Kidney epithelial cell (primary cell): ENCODE results near the gene GSC2. TPM values are rescaled to one million over a fixed set of nuclear protein-coding genes. Genes with fewer than 3 reads are reported as not detected.

Experiments used
- DNase-seq: peaks from one replicate; pipeline ENCODE4 v3.0.0-alpha.2; 2010; ENCODE audit warnings: low read depth
- H3K27me3 ChIP-seq: 2 replicates; pipeline ENCODE4 v1.6.0; 2011; ENCODE audit warnings: low read length; ENCODE audit not compliant: control insufficient read depth, insufficient read depth
- H3K36me3 ChIP-seq: 2 replicates; pipeline ENCODE4 v1.5.1; 2011; ENCODE audit warnings: low read length; ENCODE audit not compliant: control insufficient read depth, insufficient read depth
- H3K4me3 ChIP-seq: 2 replicates; pipeline ENCODE4 v1.5.1; 2011; ENCODE audit warnings: low read depth, mild to moderate bottlenecking, control low read depth, low read length
- total RNA-seq: library from RNA; depleted of rRNA; stranded (reverse); fragments of >200 nt; gene quantifications from 2 replicates; pipeline ENCODE4 v1.2.3, GENCODE V29; 2015
- TF ChIP-seq, protein P1 (sequence below): IDR thresholded peaks from 2 replicates; pipeline ENCODE4 v1.5.1; 2011; ENCODE audit warnings: mild to moderate bottlenecking, moderate library complexity, low read length, control low read depth, inconsistent platforms; ENCODE audit not compliant: insufficient read depth, poor library complexity, severe bottlenecking

GSC2 gene
- total RNA-seq, 1 donor from 2014 or later: not detected

DNA sequence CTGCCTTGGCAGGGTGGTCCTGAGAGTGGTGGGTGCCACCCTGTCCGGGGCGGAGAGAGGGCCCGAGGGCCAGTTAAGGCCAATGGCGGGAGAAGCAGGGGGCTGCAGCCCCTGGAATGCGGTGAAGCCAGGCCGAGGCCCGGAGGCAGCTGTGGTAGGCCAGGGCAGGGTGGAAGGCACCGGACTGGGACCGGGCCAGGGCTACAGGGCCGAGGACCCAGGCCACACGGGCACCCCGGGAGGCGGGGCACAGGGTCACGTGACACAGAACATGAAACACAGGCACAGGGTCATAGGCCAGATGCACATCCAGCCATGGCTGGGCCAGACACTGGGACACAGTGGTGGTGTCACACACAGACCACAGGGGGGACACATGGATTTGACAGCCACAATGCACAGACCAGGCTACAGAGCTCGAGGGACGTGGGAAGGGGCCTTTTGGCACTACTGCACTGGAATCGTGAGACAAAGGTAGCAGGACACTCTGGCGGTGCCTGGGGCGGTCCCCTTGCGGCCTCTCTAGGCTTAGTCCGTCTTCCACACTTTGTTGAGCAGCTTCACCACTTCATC, 25.6 kb upstream of the GSC2 start:
- no peaks in the 10 kb centered on the region for H3K27me3 ChIP-seq
- TF ChIP-seq, protein P1, sequence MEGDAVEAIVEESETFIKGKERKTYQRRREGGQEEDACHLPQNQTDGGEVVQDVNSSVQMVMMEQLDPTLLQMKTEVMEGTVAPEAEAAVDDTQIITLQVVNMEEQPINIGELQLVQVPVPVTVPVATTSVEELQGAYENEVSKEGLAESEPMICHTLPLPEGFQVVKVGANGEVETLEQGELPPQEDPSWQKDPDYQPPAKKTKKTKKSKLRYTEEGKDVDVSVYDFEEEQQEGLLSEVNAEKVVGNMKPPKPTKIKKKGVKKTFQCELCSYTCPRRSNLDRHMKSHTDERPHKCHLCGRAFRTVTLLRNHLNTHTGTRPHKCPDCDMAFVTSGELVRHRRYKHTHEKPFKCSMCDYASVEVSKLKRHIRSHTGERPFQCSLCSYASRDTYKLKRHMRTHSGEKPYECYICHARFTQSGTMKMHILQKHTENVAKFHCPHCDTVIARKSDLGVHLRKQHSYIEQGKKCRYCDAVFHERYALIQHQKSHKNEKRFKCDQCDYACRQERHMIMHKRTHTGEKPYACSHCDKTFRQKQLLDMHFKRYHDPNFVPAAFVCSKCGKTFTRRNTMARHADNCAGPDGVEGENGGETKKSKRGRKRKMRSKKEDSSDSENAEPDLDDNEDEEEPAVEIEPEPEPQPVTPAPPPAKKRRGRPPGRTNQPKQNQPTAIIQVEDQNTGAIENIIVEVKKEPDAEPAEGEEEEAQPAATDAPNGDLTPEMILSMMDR: no peak
- H3K4me3 ChIP-seq: no peak overlapping the region
- no peak for DNase-seq
- peaks cover 3% of the 10 kb centered on the region for H3K36me3 ChIP-seq

DNA sequence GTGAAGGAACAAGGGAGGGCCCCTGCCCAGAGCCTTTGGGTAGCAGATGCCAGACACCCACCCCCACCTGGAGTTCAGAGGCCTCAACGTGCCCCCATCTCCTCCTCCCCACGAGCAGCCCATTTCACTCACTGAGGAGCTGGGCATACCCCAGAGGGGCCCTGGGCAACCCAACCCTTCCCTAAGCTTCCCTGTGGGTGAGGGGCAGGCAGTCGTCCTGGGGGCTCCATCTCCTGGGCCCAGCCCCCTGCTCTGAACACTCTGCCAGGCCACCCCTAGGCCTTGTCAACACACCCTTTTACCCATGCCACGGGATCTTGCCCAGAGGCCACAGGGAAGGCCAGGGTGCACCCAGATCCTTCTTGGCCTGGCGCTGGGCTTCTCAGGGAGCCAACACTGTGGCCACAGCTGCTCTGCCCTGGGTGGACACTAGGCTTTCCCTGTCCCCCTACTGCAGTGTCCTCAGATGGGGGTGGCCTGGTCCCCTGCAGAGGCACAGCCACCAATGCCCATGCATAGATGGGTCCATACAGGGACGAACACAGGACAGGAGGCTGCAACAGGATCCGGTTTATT, 25.0 kb upstream of the GSC2 start:
- Histone ChIP-seq H3K36me3 (peaks cover 3% of the 10 kb centered on the region), H3K4me3 (no peak overlapping the region), H3K27me3 (peaks cover 4% of the 10 kb centered on the region)
- no peak for DNase-seq
- TF ChIP-seq, protein P1: no peak

DNA sequence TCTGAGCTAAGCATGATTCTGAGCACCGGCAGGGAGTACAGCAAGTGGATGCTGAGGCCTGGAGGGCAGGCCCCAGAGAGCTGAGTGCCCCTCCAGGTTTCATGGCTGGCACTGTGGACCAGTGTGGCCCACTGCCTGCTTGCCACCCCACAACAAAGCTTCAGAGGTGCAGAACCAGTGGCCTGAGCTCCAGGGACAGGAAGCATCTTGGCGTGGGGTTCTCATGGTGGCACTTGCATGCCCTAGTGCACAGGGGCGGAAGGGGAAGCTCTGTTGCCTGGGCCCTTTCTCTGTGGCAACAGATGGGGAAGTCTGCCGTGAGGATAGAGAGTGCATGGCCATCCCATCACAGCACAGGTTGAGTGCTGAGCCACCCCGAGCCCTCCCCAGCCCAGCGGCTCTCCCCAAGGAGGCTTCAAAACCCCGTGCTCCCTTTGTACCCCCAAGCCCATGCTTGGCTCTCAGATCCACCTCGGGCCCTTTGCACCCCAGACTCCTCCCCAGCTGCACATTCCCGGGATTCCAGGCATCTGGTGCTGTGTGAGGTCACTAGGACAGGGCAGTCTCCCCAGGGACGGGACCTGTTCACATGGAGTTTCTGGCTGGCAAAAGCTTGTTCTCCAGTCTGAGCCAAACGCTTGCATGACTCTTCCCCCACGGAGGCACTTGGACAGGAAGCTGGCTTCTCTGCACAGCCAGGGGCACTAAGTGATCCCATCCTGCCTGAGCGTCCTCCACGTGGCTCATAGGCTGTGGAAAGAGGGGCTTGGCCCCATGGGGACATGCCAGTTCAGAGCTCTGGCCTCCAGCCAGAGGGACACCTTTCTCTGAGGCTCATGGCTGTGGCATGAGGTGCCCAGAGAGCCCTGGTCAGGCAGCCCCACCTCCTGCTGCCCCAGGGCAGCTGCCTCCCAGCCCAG, 24.3 kb upstream of the GSC2 start:
- TF ChIP-seq, protein P1: no peak

DNA sequence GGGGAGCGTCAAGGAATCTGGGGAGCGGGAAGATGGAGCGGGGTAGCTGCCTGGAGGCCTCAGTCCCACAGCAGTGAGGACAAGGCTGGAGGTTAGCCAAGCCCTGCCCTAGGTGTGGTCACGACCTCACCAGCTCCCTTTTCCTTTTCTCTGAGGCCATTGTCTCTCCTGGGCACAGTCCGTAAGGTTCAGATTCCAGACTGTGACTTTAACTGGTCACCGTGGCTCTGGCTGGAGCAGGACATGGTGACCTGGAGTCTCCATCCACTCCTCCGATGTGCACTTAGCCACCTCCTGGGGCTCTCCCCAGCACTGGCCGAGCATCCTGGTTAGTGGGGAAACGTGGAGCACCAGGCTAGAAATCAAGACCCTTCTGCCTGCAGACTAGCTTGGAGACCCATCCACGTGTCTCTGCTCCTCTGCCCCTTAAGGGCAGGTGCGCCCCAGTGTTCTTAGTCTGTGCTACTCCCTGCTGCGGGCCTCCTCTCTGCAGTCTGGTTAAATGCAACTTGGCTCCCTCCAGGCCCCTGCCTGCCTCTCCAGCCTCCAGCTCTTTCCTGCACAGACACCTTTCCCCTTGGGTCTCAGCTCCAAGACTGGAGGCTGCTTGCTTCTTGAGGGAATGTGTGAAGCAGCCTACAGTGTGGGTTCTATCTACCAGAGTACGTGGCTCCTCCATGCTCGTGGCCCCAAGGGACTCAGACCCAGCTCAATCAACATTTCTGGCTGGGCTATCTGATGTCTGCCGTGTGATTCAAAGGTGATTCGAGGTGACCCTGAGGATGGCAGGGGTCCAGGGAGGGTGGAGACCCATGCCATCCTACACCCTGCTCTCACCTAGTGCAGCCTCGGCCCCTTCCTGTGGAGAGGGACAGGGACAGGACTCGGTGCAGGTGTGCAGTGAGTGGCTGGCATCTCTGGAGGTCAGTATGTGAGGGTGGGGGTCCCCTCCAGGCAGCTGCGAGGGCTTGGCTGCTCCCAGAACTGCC, 23.2 kb upstream of the GSC2 start:
- H3K27me3 ChIP-seq: peaks cover 22% of the 10 kb centered on the region
- TF ChIP-seq, protein P1: no peak
- no peak for DNase-seq
- H3K36me3 ChIP-seq: peaks cover 3% of the 10 kb centered on the region
- no peak overlapping the region for H3K4me3 ChIP-seq

More for the DNA sequence above, 24.3 kb upstream of the GSC2 start:
- no peak for DNase-seq
- Histone ChIP-seq H3K36me3 (peaks cover 3% of the 10 kb centered on the region), H3K4me3 (no peak overlapping the region), H3K27me3 (peaks cover 11% of the 10 kb centered on the region)

DNA sequence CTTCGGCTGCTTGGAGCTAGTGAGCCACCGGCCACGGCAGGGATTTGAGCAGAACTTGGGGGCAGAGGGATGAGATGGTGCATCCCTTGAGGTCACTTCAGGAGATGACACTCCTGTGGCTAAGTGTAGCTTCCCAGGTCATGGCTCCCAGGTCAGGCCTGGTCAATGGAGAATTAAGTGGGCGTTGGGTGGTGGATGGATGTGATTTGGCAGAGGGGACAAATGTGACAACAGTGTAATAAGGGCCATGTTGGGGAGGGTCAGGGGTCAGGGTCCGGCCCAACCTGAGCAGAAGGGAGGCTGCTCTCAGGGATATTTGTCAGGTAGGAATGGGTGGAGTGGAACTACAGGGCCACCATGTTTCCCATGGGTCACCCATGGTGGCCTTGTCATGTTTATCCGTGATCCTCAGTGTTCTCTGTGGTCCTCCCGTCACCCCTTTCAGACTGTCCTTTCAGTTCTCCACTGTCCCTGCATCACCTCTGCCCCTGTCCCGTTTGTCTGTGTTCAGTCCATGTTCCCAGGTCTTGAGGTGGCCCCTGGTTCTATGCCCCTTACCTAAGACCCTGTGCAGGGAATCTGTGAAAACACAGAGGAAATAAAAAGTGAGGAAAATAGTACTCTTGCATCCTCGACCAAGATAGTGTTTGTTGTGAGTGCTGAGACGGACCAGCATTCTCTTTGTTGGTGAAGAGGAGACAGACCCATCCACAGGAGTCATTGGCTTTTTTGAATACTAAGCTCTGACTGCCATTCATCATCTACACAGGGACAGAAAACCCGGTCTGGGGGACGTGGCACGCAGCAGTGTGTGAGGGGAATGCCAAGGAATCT, 22.3 kb upstream of the GSC2 start:
- H3K36me3 ChIP-seq: peaks cover 3% of the 10 kb centered on the region
- H3K27me3 ChIP-seq: peaks cover 29% of the 10 kb centered on the region
- DNase-seq: no peak
- peak overlapping the region; percentile 89 for H3K4me3 ChIP-seq
- TF ChIP-seq, protein P1: no peak
